GM19372 (cell line): ENCODE results near the gene PRICKLE4.
"Not testable (repeated sequence)": the region's sequence is repeated elsewhere in the genome, so short reads cannot be mapped to it uniquely, and the experiment has no call there.

ENCODE experiments used
- ATAC-seq: cut with Tn5 transposase; IDR thresholded peaks from one replicate; pipeline ENCODE4 v1.9.1; 2021; ENCODE audit warnings: mild to moderate bottlenecking, low read depth, moderate library complexity; ENCODE audit not compliant: unreplicated experiment

PRICKLE4 gene

GRCh38 chr6:41791305-41791704 lies 10.7 kb downstream of the PRICKLE4 start:
- no peak for ATAC-seq

- no peak for ATAC-seq
Observed at GRCh38 chr6:41791984-41792383, 11.4 kb downstream of the PRICKLE4 start.

- no peak for ATAC-seq
Observed at GRCh38 chr6:41796474-41796873, 15.9 kb downstream of the PRICKLE4 start.

- ATAC-seq: no peak
Observed at GRCh38 chr6:41798901-41799558, 18.4 kb downstream of the PRICKLE4 start.

GRCh38 chr6:41799559-41799911 lies 19.0 kb downstream of the PRICKLE4 start:
- ATAC-seq: no peak

- ATAC-seq: no peak
Observed at GRCh38 chr6:41801380-41801779, 20.8 kb downstream of the PRICKLE4 start.

- ATAC-seq: no peak
Observed at GRCh38 chr6:41805830-41806774, 25.5 kb downstream of the PRICKLE4 start.

GRCh38 chr6:41811095-41811494 lies 30.5 kb downstream of the PRICKLE4 start:
- no peak for ATAC-seq

- not testable (repeated sequence) for ATAC-seq
Observed at GRCh38 chr6:41811946-41812345, 31.4 kb downstream of the PRICKLE4 start.

GRCh38 chr6:41813469-41813868 lies 32.9 kb downstream of the PRICKLE4 start:
- no peak for ATAC-seq

- ATAC-seq: no peak
Observed at GRCh38 chr6:41813956-41814355, 33.4 kb downstream of the PRICKLE4 start.

GRCh38 chr6:41814629-41815028 lies 34.0 kb downstream of the PRICKLE4 start:
- ATAC-seq: no peak

- no peak for ATAC-seq
Observed at GRCh38 chr6:41815587-41815986, 35.0 kb downstream of the PRICKLE4 start.

GRCh38 chr6:41818271-41819054 lies 37.9 kb downstream of the PRICKLE4 start:
- no peak for ATAC-seq

GRCh38 chr6:41821266-41821665 lies 40.7 kb downstream of the PRICKLE4 start:
- no peak for ATAC-seq

- ATAC-seq: no peak
Observed at GRCh38 chr6:41822021-41822420, 41.4 kb downstream of the PRICKLE4 start.

GRCh38 chr6:41823178-41823577 lies 42.6 kb downstream of the PRICKLE4 start:
- no peak for ATAC-seq

- no peak for ATAC-seq
Observed at GRCh38 chr6:41824571-41825569, 44.3 kb downstream of the PRICKLE4 start.

- ATAC-seq: no peak
Observed at GRCh38 chr6:41826343-41827022, 45.9 kb downstream of the PRICKLE4 start.
